ENCODE data around the gene DOHH.

DNA sequence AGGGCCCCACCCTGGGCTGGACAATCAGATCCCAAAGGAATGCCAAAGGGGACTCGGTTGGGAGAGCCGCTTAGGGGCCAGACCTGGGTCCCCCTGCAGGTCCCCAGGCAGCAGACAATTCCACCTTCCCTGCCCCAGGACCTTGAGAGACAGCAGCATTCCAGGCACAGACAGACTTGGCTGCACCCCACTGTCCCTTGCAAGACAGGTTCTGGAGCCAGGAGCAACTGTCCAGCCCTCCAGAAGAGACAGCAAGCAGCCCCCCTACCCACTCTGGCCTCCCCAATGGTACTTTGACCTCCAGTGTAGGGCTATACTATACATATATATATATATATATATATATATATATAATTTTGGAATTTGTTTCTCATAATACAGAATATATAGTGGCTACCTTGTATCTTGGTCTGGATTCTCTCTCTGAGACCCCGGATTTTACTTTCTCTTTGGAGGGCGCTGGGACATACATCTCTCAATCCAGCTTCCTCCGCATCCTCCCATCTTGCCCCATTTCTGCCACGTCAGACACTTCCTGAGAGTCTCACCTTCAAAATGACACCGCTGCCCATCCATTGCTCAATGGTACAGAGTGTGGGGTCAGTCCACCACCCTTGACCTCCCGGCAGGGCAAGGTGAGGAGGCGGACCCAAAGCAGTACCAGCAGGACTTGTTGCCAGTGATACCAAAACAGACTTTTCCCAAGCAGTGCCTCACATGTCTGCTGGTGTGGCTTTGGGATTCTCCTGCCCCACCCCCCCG lies 32.9 kb downstream of the DOHH start:
- TF ChIP-seq POLR2A (IDR thresholded peaks at IDR 0.05; ENCODE audit: low read depth, low read length) (no peak), TAF1 (IDR thresholded peaks at IDR 0.05; ENCODE audit: borderline replicate concordance, low read depth, low read length) (no peak)

All from GM12892 (cell line).